Panc1 (cell line): ENCODE results near the gene PSMA3.

ENCODE experiments used
- SIN3A ChIP-seq: IDR thresholded peaks from 2 replicates; pipeline ENCODE4 v1.6.1; 2012; ENCODE audit warnings: low read depth, mild to moderate bottlenecking, low read length, moderate library complexity, borderline replicate concordance; ENCODE audit not compliant: insufficient read depth
- TF ChIP-seq, protein P1 (sequence below), 2 experiments: IDR thresholded peaks; 2 replicates each; pipeline ENCODE4 v1.6.1; 2011 to 2012; ENCODE audit warnings: low read depth in 2 of 2, control low read depth in 1 of 2, low read length in 1 of 2, mild to moderate bottlenecking in 1 of 2, moderate library complexity in 1 of 2; ENCODE audit not compliant: insufficient read depth in 1 of 2
- TF ChIP-seq, protein P2 (sequence below): fragments of 450-650 bp; IDR thresholded peaks from 2 replicates; pipeline ENCODE4 v1.5.1; 2017; ENCODE audit warnings: mild to moderate bottlenecking

DNA sequence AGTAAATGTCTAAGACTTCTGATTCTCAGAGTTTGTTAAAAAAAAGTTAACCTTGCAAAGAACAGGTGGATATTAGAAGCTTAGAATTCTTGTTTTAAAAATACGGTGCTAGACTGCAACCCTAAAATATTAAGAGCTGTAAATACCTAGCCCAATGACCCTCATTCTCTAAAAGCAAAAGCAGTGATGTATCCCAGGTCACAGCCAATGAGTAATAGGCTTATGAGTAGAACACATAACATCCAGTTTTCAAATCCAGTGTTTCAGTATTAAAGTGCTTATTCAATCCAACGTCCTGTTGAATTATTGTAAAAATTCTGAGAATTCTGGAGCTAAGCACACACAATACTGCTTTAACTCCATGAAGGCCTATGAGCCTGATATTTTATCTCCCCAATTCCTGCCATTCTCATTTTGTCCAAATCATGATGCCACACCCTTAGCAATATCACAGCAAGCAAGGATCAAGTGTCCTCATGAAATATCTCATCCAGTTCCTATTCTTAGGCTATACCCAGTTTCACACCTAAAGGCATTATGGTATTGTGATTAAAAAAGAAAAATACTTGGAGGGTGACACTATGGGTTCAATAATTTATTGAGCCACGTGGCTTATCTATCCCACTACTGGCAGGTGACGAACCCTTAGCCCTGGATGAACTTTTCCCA is 38.4 kb downstream of the PSMA3 start:
- TF ChIP-seq, protein P1, sequence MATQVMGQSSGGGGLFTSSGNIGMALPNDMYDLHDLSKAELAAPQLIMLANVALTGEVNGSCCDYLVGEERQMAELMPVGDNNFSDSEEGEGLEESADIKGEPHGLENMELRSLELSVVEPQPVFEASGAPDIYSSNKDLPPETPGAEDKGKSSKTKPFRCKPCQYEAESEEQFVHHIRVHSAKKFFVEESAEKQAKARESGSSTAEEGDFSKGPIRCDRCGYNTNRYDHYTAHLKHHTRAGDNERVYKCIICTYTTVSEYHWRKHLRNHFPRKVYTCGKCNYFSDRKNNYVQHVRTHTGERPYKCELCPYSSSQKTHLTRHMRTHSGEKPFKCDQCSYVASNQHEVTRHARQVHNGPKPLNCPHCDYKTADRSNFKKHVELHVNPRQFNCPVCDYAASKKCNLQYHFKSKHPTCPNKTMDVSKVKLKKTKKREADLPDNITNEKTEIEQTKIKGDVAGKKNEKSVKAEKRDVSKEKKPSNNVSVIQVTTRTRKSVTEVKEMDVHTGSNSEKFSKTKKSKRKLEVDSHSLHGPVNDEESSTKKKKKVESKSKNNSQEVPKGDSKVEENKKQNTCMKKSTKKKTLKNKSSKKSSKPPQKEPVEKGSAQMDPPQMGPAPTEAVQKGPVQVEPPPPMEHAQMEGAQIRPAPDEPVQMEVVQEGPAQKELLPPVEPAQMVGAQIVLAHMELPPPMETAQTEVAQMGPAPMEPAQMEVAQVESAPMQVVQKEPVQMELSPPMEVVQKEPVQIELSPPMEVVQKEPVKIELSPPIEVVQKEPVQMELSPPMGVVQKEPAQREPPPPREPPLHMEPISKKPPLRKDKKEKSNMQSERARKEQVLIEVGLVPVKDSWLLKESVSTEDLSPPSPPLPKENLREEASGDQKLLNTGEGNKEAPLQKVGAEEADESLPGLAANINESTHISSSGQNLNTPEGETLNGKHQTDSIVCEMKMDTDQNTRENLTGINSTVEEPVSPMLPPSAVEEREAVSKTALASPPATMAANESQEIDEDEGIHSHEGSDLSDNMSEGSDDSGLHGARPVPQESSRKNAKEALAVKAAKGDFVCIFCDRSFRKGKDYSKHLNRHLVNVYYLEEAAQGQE (IDR thresholded peaks at IDR 0.05; ENCODE audit: insufficient read depth in 1 of 2, low read depth in 2 of 2, low read length in 1 of 2), result no peak
- TF ChIP-seq, protein P2, sequence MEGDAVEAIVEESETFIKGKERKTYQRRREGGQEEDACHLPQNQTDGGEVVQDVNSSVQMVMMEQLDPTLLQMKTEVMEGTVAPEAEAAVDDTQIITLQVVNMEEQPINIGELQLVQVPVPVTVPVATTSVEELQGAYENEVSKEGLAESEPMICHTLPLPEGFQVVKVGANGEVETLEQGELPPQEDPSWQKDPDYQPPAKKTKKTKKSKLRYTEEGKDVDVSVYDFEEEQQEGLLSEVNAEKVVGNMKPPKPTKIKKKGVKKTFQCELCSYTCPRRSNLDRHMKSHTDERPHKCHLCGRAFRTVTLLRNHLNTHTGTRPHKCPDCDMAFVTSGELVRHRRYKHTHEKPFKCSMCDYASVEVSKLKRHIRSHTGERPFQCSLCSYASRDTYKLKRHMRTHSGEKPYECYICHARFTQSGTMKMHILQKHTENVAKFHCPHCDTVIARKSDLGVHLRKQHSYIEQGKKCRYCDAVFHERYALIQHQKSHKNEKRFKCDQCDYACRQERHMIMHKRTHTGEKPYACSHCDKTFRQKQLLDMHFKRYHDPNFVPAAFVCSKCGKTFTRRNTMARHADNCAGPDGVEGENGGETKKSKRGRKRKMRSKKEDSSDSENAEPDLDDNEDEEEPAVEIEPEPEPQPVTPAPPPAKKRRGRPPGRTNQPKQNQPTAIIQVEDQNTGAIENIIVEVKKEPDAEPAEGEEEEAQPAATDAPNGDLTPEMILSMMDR, result no peak
- no peak for TF ChIP-seq SIN3A
